ENCODE results near the gene NCOA1. TPM values are rescaled to one million over a fixed set of nuclear protein-coding genes. Genes with fewer than 3 reads are reported as not detected.
A peak's percentile ranks its signal among the peaks of the same experiment; 100 is the strongest.
"Not testable (repeated sequence)": the region's sequence is repeated elsewhere in the genome, so short reads cannot be mapped to it uniquely, and the experiment has no call there.

The NCOA1 gene
- total RNA-seq, 1 donor from 2014 or later: 46.9 TPM

GRCh38 chr2:24461685-24462084 lies 29.4 kb upstream of the NCOA1 start:
- intact Hi-C loops (cut with DNase I): no loop called here
- ATAC-seq (no peak), DNase-seq (no peak)
- no peaks in the 10 kb centered on the region for H3K4me1 ChIP-seq
- no peaks in the 10 kb centered on the region for H3K27me3 ChIP-seq
- no peak overlapping the region for H3K4me3 ChIP-seq
- no peak for TF ChIP-seq CTCF (IDR thresholded peaks at IDR 0.05)
- no peaks in the 10 kb centered on the region for H3K9me3 ChIP-seq
- no peaks in the 10 kb centered on the region for H3K36me3 ChIP-seq
- H3K27ac ChIP-seq: no peak overlapping the region

GRCh38 chr2:24463271-24463670 lies 27.8 kb upstream of the NCOA1 start:
- intact Hi-C loops (cut with DNase I): no loop called here
- no peak overlapping the region for H3K27ac ChIP-seq
- no peaks in the 10 kb centered on the region for H3K4me1 ChIP-seq
- no peak for TF ChIP-seq CTCF (IDR thresholded peaks at IDR 0.05)
- DNase-seq (no peak), ATAC-seq (no peak)
- no peak overlapping the region for H3K4me3 ChIP-seq
- H3K9me3 ChIP-seq: no peaks in the 10 kb centered on the region
- no peaks in the 10 kb centered on the region for H3K27me3 ChIP-seq
- H3K36me3 ChIP-seq: no peaks in the 10 kb centered on the region

GRCh38 chr2:24466871-24467870 lies 23.9 kb upstream of the NCOA1 start:
- no peaks in the 10 kb centered on the region for H3K36me3 ChIP-seq
- H3K27me3 ChIP-seq: no peaks in the 10 kb centered on the region
- H3K4me1 ChIP-seq: no peaks in the 10 kb centered on the region
- H3K4me3 ChIP-seq: no peak overlapping the region
- DNase-seq: no peak
- H3K27ac ChIP-seq: no peak overlapping the region
- no peak for TF ChIP-seq CTCF (IDR thresholded peaks at IDR 0.05)
- intact Hi-C loops (cut with DNase I): no loop called here
- H3K9me3 ChIP-seq: no peaks in the 10 kb centered on the region
- peak; percentile 86 for ATAC-seq

GRCh38 chr2:24468453-24468852 lies 22.6 kb upstream of the NCOA1 start:
- DNase-seq; intact Hi-C loops (cut with DNase I); H3K27me3 ChIP-seq; H3K27ac ChIP-seq; H3K4me3 ChIP-seq; H3K4me1 ChIP-seq; ATAC-seq; H3K9me3 ChIP-seq; H3K36me3 ChIP-seq: not testable (repeated sequence)

GRCh38 chr2:24469148-24469650 lies 21.9 kb upstream of the NCOA1 start:
- no peak for TF ChIP-seq CTCF (IDR thresholded peaks at IDR 0.05)
- intact Hi-C loops (cut with DNase I): no loop called here
- Histone ChIP-seq H3K27me3 (no peaks in the 10 kb centered on the region), H3K27ac (no peak overlapping the region), H3K4me1 (no peaks in the 10 kb centered on the region), H3K36me3 (no peaks in the 10 kb centered on the region), H3K9me3 (no peaks in the 10 kb centered on the region), H3K4me3 (no peak overlapping the region)
- ATAC-seq (no peak), DNase-seq (no peak)

- Histone ChIP-seq H3K36me3 (no peaks in the 10 kb centered on the region), H3K9me3 (no peaks in the 10 kb centered on the region), H3K4me3 (no peak overlapping the region), H3K4me1 (no peaks in the 10 kb centered on the region), H3K27me3 (no peaks in the 10 kb centered on the region), H3K27ac (no peak overlapping the region)
- no peak for DNase-seq
- TF ChIP-seq CTCF (IDR thresholded peaks at IDR 0.05): no peak
- ATAC-seq: peak; percentile 49
- intact Hi-C loops (cut with DNase I): no loop called here
These were observed 19.4 kb upstream of the NCOA1 start for GRCh38 chr2:24471662-24472061.
